T1000 (cell line): Measurements from ENCODE around the gene BOC.

Experiments
- DNase-seq: peaks from one replicate; lab custom pipeline; 2025; ENCODE audit warnings: mixed read lengths; lab: John Stamatoyannopoulos, UW

The BOC gene

GRCh38 chr3:113271189-113271588, 59.8 kb downstream of the BOC start:
- no peak for DNase-seq

- no peak for DNase-seq
These were observed 60.4 kb downstream of the BOC start for GRCh38 chr3:113271594-113272384.

GRCh38 chr3:113272385-113272779, 61.0 kb downstream of the BOC start:
- DNase-seq = no peak

GRCh38 chr3:113273011-113273410, 61.7 kb downstream of the BOC start:
- DNase-seq = no peak

GRCh38 chr3:113273604-113274378, 62.4 kb downstream of the BOC start:
- no peak for DNase-seq

GRCh38 chr3:113274425-113275257, 63.3 kb downstream of the BOC start:
- DNase-seq = no peak

GRCh38 chr3:113275258-113275556, 63.9 kb downstream of the BOC start:
- DNase-seq = no peak

GRCh38 chr3:113275583-113275928, 64.2 kb downstream of the BOC start:
- DNase-seq = no peak

GRCh38 chr3:113275929-113276750, 64.8 kb downstream of the BOC start:
- DNase-seq = no peak

- no peak for DNase-seq
These were observed 65.4 kb downstream of the BOC start for GRCh38 chr3:113276751-113277080.

- DNase-seq = no peak
These were observed 66.1 kb downstream of the BOC start for GRCh38 chr3:113277414-113277813.

- DNase-seq = no peak
These were observed 66.7 kb downstream of the BOC start for GRCh38 chr3:113277941-113278598.

- no peak for DNase-seq
These were observed 67.2 kb downstream of the BOC start for GRCh38 chr3:113278599-113278955.

- no peak for DNase-seq
These were observed 68.3 kb downstream of the BOC start for GRCh38 chr3:113279686-113280085.

- DNase-seq = no peak
These were observed 71.9 kb downstream of the BOC start for GRCh38 chr3:113283306-113283705.

GRCh38 chr3:113284453-113285050, 73.2 kb downstream of the BOC start:
- no peak for DNase-seq

- no peak for DNase-seq
These were observed 73.9 kb downstream of the BOC start for GRCh38 chr3:113285226-113285625.

- no peak for DNase-seq
These were observed 74.4 kb downstream of the BOC start for GRCh38 chr3:113285741-113286140.

- no peak for DNase-seq
These were observed 75.2 kb downstream of the BOC start for GRCh38 chr3:113286524-113286923.

- DNase-seq = peak; percentile 12
These were observed 75.9 kb downstream of the BOC start for GRCh38 chr3:113287111-113287802.
